Measurements from ENCODE around the gene PLCH2.

The PLCH2 gene

DNA sequence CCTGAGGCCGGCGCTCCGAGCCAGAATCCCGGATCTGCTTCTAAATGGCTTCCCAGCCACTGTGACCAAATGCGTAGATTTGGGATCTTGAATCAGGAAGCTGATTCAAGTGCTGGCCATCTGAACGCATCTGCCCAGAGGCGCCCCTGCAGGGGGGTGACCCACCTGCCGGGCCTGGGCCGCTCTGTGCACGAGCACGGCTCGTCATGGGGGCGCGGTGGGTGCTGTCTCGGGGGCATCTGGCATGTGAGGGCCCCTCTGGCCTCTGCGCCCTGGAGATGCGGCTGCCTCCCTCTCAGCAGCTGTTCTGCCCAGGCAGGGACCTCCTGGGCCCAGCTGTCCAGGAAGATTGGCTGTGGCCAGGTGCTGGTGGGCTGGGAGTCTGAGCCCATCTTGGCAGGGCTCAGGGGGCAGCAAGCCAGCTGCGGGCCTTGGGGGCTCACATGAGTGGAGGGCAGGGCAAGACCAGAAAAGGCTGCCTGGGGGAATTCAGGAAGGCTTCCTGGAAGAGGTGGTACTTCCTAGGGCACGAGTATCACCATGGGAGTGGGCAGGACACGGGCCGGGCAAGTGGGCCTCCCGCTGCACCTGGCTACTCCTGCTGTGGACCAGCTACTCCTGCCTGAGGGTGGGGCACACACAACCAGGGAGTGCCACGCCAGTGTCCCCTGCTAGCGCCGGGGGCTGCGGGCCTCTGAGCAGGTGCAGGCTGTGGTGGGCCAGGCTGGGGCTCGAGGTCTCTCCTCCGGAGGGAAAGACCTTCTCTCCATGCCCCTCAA lies 25.1 kb downstream of the PLCH2 start:
- no peak for DNase-seq (ENCODE audit: low read depth)

- no peak for DNase-seq (ENCODE audit: low read depth)
These were observed 25.7 kb downstream of the PLCH2 start for GRCh38 chr1:2501820-2502119.

DNA sequence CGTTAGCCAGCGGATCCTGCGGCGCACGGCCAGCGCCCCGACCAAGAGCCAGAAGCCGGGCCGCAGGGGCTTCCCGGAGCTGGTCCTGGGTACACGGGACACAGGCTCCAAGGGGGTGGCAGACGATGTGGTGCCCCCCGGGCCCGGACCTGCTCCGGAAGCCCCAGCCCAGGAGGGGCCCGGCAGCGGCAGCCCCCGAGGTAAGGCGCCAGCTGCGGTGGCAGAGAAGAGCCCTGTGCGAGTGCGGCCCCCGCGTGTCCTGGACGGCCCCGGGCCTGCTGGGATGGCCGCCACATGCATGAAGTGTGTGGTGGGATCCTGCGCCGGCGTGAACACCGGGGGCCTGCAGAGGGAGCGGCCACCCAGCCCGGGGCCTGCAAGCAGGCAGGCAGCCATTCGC lies 26.1 kb downstream of the PLCH2 start:
- DNase-seq (ENCODE audit: low read depth): no peak

DNA sequence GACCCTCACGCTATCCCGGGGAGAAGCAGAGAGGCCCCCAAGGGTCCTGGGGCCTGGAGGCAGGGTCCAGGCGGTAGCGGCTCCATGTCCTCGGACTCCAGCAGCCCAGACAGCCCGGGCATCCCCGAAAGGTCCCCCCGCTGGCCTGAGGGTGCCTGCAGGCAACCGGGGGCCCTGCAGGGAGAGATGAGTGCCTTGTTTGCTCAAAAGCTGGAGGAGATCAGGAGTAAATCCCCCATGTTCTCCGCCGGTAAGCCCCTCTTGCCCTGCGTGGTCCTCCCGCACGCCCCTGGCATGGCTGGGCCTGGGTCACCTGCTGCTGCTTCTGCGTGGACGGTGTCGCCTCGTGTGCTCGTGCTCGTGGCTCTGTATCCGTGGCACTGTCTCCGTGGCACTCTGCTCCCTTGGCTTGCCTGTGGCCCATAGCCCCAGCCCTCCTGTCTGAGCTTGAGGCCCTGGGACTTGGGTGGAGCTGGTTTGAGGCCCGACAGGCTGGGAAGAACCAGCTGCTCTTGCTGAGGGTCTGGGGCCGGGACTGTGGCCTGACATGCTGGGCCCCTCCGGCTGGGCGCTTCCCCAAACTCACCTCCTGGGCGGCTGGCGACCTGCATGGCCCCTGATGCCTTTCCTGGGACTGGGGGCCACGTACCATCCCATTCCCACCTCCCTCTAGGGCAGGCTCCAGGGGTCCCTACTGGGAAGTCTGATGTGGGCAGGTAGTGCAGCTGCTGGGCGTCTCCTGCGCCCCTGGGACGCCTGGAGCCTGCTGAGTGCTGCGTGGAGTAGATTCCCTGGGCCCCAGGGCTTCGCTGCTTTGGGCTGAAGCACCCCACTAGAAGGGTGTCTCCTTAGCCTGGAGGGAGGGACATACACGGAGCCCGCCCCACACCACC lies 26.8 kb downstream of the PLCH2 start:
- no peak for DNase-seq (ENCODE audit: low read depth)

DNA sequence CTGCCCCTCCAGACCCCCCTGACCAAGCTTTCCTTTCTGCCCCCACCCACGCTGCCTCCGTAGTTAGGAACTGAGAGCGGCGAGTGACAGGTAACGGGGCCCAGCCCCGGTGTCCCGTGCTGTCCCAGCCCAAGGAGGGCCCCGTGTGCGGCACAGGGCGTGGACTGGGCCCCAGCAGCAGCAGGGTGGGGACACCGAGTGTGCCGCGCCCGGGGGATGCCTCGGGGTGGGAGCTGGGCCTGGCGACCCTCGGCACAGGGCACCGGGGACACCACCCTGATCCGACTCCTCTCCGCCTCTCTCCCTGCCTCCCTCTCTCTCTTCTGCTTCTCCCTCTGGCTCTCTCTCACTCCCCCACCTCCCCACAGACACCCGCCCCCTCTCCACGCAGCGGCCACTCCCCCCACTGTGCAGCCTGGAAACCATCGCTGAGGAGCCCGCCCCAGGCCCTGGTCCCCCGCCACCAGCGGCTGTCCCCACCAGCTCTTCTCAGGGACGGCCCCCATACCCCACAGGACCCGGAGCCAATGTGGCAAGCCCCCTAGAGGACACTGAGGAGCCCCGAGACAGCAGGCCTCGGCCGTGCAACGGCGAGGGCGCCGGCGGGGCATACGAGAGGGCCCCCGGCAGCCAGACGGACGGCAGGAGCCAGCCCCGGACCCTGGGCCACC lies 27.6 kb downstream of the PLCH2 start:
- DNase-seq (ENCODE audit: low read depth): no peak

DNA sequence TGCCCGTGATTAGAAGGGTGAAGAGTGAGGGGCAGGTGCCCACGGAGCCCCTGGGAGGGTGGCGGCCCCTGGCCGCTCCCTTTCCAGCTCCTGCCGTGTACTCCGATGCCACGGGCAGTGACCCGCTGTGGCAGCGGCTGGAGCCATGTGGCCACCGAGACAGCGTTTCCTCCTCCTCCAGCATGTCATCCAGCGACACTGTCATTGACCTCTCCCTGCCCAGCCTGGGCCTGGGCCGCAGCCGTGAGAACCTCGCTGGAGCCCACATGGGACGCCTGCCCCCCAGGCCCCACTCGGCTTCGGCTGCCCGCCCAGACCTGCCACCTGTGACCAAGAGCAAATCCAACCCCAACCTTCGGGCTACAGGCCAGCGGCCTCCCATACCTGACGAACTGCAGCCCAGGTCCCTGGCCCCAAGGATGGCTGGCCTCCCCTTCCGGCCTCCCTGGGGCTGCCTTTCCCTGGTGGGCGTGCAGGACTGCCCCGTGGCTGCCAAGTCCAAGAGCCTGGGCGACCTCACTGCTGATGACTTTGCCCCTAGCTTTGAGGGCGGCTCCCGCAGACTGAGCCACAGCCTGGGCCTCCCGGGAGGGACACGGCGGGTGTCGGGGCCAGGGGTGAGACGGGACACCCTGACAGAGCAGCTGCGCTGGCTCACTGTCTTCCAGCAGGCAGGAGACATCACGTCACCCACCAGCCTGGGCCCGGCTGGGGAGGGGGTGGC lies 28.3 kb downstream of the PLCH2 start:
- DNase-seq (ENCODE audit: low read depth): no peak

GRCh38 chr1:2504949-2505272 lies 28.8 kb downstream of the PLCH2 start:
- no peak for DNase-seq (ENCODE audit: low read depth)

- no peak for DNase-seq (ENCODE audit: low read depth)
These were observed 29.4 kb downstream of the PLCH2 start for GRCh38 chr1:2505461-2505994.

GRCh38 chr1:2506007-2506860 lies 30.1 kb downstream of the PLCH2 start:
- DNase-seq (ENCODE audit: low read depth): no peak

DNA sequence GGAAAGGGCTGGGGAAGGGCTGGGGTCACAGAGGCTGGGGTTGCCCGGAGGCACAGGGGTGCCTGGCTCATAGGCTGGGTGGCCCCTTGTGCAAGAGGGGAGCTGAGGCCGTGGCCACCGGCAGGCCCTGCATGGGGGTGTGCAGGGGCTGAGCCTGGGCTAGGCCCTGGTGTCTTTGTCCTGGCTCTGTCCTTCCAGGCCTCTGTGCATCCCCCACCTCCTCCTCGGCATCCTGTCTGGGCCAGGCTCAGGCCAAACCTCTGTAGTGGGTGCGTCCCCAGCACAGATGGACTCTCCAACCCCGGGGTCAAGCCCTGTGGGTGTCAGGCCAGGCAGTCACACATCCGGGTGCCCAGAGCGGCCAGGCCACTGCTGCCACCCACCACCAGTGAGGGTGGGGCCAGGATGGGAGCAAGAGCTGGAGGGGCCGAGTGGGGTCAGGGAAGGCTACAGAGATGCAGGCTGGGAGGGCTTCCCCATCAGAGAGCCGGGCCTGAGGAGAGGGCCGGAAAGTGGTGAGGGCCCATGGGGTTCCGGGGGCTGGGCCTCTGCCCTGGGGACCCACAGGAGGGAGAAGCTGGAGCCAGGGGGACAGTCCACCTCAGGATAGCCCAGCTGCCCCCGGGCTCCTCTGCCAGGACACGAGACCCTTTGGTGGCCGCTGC lies 30.9 kb downstream of the PLCH2 start:
- no peak for DNase-seq (ENCODE audit: low read depth)

GRCh38 chr1:2507744-2508155 lies 31.7 kb downstream of the PLCH2 start:
- no peak for DNase-seq (ENCODE audit: low read depth)

DNA sequence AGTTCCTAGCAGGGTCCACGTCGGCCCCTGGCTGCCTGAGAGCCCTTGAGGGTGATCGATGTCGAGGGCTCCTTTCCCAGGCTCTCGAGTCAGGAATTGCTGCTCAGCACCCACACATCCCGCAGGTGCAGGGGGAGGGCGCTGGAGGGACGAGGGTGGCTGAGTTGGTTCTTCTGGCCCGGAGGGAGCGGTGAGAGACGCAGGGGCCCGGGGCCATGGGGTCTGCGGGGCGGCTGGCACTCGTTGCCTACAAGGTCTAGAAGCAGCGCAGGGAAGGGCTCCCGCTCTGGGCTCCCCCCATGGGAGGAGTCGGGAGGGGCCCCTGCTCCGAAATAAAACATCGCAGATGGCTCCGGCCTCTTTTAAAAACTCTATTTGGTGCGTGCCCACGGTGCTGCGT lies 32.1 kb downstream of the PLCH2 start:
- DNase-seq (ENCODE audit: low read depth): no peak

DNA sequence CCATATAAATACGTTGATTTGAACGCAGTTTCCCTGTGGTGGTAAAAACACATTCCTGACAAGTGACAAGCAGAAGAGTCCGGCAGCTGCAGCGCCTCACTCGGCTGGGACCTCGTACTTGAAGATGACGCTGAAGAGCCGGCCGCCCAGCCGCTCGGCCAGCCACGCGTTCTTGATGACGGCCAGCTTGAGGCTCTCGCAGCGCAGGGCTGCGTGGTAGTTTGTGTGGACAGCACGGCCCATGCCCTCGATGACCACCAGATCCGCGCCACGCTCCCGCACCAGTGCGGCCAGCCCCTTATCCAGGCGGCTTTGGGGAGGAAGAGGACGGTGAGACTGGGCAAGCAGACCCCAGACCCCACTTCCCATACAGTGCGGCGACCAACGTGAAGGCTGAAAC lies 32.7 kb downstream of the PLCH2 start:
- DNase-seq (ENCODE audit: low read depth): no peak

DNA sequence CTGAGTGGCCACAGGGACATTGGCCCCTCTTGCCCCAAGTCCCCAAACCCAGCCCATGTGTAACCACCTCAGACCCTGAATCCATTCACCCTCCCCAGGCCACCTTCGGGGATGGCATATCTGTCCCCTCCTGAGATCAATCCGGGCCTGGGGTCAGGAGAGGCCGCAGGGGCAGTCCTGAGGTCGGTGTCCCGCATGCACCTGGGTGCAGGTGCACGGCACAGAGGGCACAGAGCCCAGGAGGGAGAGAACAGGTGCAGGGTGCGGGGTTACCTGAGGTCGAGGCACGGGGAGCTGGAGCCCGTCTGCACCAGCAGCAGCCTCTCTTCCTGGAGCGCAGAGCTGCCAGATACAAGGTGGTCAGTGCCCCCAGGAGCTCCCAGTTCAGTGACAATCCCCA lies 33.5 kb downstream of the PLCH2 start:
- DNase-seq (ENCODE audit: low read depth): no peak

DNA sequence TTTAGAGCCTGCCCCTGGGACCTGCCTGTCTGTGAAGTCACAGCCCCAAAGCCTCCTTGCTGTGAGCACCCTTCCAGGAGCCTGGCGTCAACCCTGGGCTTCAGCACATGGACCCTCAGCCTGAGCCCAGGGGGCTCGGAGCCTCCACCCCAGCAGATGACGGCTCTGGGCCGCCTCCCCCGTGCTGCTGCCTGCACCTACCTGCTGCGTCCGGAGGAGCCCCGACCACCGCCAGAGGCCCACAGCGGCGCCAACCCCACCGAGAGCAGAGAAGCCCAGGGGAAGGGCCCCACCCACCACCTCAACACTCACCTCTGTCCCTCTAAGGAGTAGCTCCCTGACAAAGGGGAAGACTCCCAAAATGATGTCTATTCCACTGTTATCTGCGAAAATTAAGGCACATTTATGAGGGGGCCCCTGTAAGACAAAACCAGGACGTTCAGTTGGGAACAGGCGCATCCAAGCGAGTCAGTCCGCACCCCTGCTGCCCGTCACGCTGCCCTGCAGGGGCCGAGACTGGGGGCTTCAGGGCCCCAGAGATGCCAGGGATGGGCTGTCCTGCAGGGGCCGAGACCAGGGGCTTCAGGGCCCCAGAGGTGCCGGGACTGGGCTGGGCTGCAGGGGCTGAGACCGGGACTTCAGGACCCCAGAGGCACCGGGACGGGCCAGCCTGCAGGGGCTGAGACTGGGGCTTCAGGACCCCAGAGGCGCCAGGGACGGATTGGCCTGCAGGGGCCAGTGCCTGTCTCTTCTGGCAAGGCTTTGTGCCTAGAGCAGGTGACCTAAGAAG lies 34.5 kb downstream of the PLCH2 start:
- no peak for DNase-seq (ENCODE audit: low read depth)

GRCh38 chr1:2512862-2513421 lies 36.9 kb downstream of the PLCH2 start:
- no peak for DNase-seq (ENCODE audit: low read depth)

DNA sequence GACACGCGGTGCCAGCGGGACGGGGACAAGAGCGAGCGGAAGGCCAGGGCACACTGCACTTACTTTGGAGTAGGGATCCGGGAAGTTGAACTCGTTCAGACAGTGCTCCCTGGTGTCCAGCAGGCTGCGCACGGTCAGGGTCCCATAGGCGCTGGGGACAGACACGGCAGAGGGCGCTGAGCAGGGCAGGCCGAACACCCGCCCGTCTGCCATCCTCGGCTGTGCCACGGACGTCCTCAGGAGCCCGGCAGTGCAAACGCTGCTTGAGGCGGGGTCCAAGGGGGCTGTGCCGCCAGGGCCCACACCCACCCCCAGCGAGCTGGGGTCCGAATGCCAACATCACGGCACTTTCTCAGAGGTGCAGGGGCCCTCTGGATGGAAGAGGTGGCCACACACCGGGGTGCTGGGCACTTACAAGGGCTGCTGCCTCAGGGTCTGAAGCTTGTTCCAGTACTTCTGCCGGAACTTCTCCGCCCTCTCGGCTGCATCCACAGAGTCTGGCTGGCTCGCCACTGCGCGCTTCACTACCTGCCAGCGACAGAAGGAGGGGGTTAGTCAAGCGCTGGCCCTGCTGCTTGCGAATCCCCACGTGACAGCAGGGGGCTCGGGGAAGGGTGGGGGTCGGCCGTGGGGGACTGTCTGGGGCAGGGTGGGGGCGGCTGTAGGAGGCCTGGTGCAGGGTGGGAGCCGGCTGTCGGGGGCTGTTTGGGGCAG lies 38.0 kb downstream of the PLCH2 start:
- no peak for DNase-seq (ENCODE audit: low read depth)

GRCh38 chr1:2514863-2515762 lies 39.0 kb downstream of the PLCH2 start:
- DNase-seq (ENCODE audit: low read depth): no peak

All from fibroblast of gingiva (primary cell).